GM12878 (cell line): ENCODE data around the gene MAP1A. TPM values are rescaled to one million over a fixed set of nuclear protein-coding genes. Genes with fewer than 3 reads are reported as not detected.

Experiments
- ATAC-seq: fragments of 200-7000 bp; cut with Tn5 transposase; 3 replicates; pipeline ENCODE4 v1.9.1; 2020; ENCODE audit warnings: mild to moderate bottlenecking, moderate library complexity
- BruUV-seq: library from RNA; stranded (reverse); fragments of 400-500 nt; replicated peaks from 2 replicates; lab custom pipeline; 2021; lab: Mats Ljungman, UMichigan
- CTCF ChIA-PET: fragments of 300-600 bp; sonication (Branson Sonifier 250); formaldehyde crosslinking; extraction: SDS; loops from one replicate; lab custom pipeline; 2021; ENCODE audit warnings: inconsistent platforms; lab: Yijun Ruan, JAX
- POLR2A ChIA-PET: fragments of 350-600 bp; formaldehyde crosslinking; extraction: SDS; loops from one replicate; lab custom pipeline; 2021; ENCODE audit warnings: inconsistent platforms; lab: Charles Lee
- RAD21 ChIA-PET: fragments of 300-600 bp; sonication (Branson Sonifier 250); formaldehyde crosslinking; loops from one replicate; lab custom pipeline; 2023; ENCODE audit warnings: antibody characterized with exemption; ENCODE audit not compliant: unreplicated experiment; lab: Charles Lee
- SMC1A ChIA-PET: fragments of 300-600 bp; sonication (Branson Sonifier 250); formaldehyde crosslinking; loops from one replicate; lab custom pipeline; 2023; ENCODE audit not compliant: unreplicated experiment, uncharacterized antibody; lab: Charles Lee
- DNase-seq: peaks from one replicate; pipeline ENCODE4 v3.0.0-alpha.2; 2011; ENCODE audit warnings: low read depth, low spot score
- FAIRE-seq: peaks from 3 replicates; lab custom pipeline; 2011; peaks lifted over from hg19 to GRCh38; lab: Jason Lieb, UNC
- H2AFZ ChIP-seq: 2 replicates; pipeline ENCODE4 v1.6.0; 2011; ENCODE audit warnings: low read depth, low read length, control low read depth; ENCODE audit not compliant: control insufficient read depth
- H3K27ac ChIP-seq: 2 replicates; pipeline ENCODE4 v1.5.1; 2011; ENCODE audit warnings: control low read depth; ENCODE audit not compliant: control insufficient read depth, insufficient read depth
- H3K27me3 ChIP-seq, 2 experiments: replicated peaks in 1 of 2; 2 replicates each; pipeline versions ENCODE4 v1.6.0 to v1.6.1; 2011; ENCODE audit warnings: low read length in 1 of 2; ENCODE audit not compliant: control insufficient read depth in 2 of 2, insufficient read depth in 2 of 2
- H3K36me3 ChIP-seq, 2 experiments: 2 replicates each; pipeline ENCODE4 v1.5.1; 2011; ENCODE audit warnings: low read length in 1 of 2; ENCODE audit not compliant: control insufficient read depth in 2 of 2, insufficient read depth in 2 of 2
- H3K4me1 ChIP-seq: 2 replicates; pipeline ENCODE4 v1.6.1; 2011; ENCODE audit warnings: mild to moderate bottlenecking, low read length, moderate library complexity, mixed read lengths; ENCODE audit not compliant: control insufficient read depth, insufficient read depth
- H3K4me2 ChIP-seq: 2 replicates; pipeline ENCODE4 v1.6.0; 2011; ENCODE audit warnings: control low read depth; ENCODE audit not compliant: control insufficient read depth, insufficient read depth
- H3K4me3 ChIP-seq: fragments of 200-600 bp; sonication (generic); 2 replicates; pipeline ENCODE4 v1.5.1; 2016
- H3K79me2 ChIP-seq: 2 replicates; pipeline ENCODE4 v1.6.0; 2011; ENCODE audit warnings: low read length; ENCODE audit not compliant: control insufficient read depth, insufficient read depth
- H3K9ac ChIP-seq: 2 replicates; pipeline ENCODE4 v1.8.0; 2011; ENCODE audit warnings: low read length, control low read depth, mixed read lengths; ENCODE audit not compliant: control insufficient read depth, insufficient read depth
- H3K9me3 ChIP-seq: replicated peaks from 3 replicates; pipeline ENCODE4 v1.5.1; 2011; ENCODE audit warnings: mild to moderate bottlenecking, low read length; ENCODE audit not compliant: control insufficient read depth, insufficient read depth
- H4K20me1 ChIP-seq: 2 replicates; pipeline ENCODE4 v1.6.0; 2011; ENCODE audit not compliant: control insufficient read depth, insufficient read depth
- CREB1 ChIP-seq: IDR thresholded peaks from 2 replicates; pipeline ENCODE4 v1.6.1; 2012; ENCODE audit warnings: low read depth, mild to moderate bottlenecking, inconsistent platforms
- EZH2 ChIP-seq: IDR thresholded peaks from 2 replicates; pipeline ENCODE4 v1.6.1; 2012; ENCODE audit warnings: low read depth, mild to moderate bottlenecking, control low read depth, inconsistent platforms, low read length, borderline replicate concordance; ENCODE audit not compliant: control insufficient read depth
- FOS ChIP-seq: IDR thresholded peaks from 3 replicates; pipeline ENCODE4 v1.6.1; 2011; ENCODE audit warnings: borderline replicate concordance; ENCODE audit not compliant: insufficient read length; ENCODE audit errors: extremely low read depth
- NBN ChIP-seq: fragments of 450-650 bp; IDR thresholded peaks from 2 replicates; pipeline ENCODE4 v1.6.1; 2016
- RUNX3 ChIP-seq: IDR thresholded peaks from 2 replicates; pipeline ENCODE4 v1.6.1; 2012; ENCODE audit warnings: low read length, inconsistent platforms
- TBL1XR1 ChIP-seq: IDR thresholded peaks from 2 replicates; pipeline ENCODE4 v1.6.1; 2012; ENCODE audit warnings: low read depth, low read length, improper control_type of control experiment
- YY1 ChIP-seq: IDR thresholded peaks from 2 replicates; pipeline ENCODE4 v1.6.1; 2011; ENCODE audit warnings: low read depth, mild to moderate bottlenecking, low read length
- ZBED1 ChIP-seq: IDR thresholded peaks from 2 replicates; pipeline ENCODE4 v1.6.1; 2016; ENCODE audit warnings: borderline replicate concordance
- ZNF24 ChIP-seq: fragments of 450-650 bp; IDR thresholded peaks from 2 replicates; pipeline ENCODE4 v1.6.1; 2017; ENCODE audit warnings: antibody characterized with exemption, mild to moderate bottlenecking
- WGBS: methylation state at CpG from one replicate; pipeline ENCODE4 v1.1.6; 2016; ENCODE audit warnings: low lambda C conversion rate; ENCODE audit not compliant: insufficient replicate concordance, insufficient coverage; ENCODE audit errors: missing lambda C conversion rate; 5-methylcytosine and 5-hydroxymethylcytosine counted together
- in situ Hi-C: fragments of 300-500 bp; cut with MboI; formaldehyde crosslinking; loops from 9 replicates; pipeline ENCODE4 v1.14.3; 2018; ENCODE audit warnings: mixed read lengths
- intact Hi-C: fragments of 100-400 bp; cut with micrococcal nuclease; formaldehyde crosslinking; loops from one replicate; pipeline ENCODE4 v1.14.2; 2022; ENCODE audit not compliant: unreplicated experiment
- polyA plus RNA-seq, 11 experiments: library from polyadenylated mRNA; depleted of rRNA in 4 of 11; unstranded in 6 of 11; stranded (reverse) in 5 of 11; fragments of >200 nt; fragmentation: Nextera tagmentation in 4 of 11; fragmentation: Illumina TruSeq in 1 of 11; extraction: Ambion mirVana in 4 of 11; extraction: Trizol in 1 of 11; gene quantifications; 1 replicate in 1 of 11; 2 replicates in 10 of 11; pipeline versions ENCODE4 v1.2.1 to v1.2.3, GENCODE V29; 2011 to 2016; ENCODE audit warnings: inconsistent platforms in 2 of 11, missing spikeins in 2 of 11, low read depth in 1 of 11
- total RNA-seq, 4 experiments: library from RNA; depleted of rRNA in 3 of 4; stranded (reverse); fragments of >200 nt in 3 of 4; fragmentation: Illumina TruSeq in 1 of 4; extraction: Trizol in 1 of 4; gene quantifications; 2 replicates each; pipeline versions ENCODE4 v1.2.1 to v1.2.3, GENCODE V29; 2013 to 2021
- TF ChIP-seq, protein P1 (sequence below): fragments of 450-650 bp; IDR thresholded peaks from 2 replicates; pipeline ENCODE4 v1.6.1; 2017; ENCODE audit warnings: low read depth, mild to moderate bottlenecking, moderate library complexity
- TF ChIP-seq, protein P2 (sequence below): fragments of 450-650 bp; IDR thresholded peaks from 2 replicates; pipeline ENCODE4 v1.6.1; 2016; ENCODE audit warnings: mild to moderate bottlenecking
- TF ChIP-seq, protein P3 (sequence below): IDR thresholded peaks from 2 replicates; pipeline ENCODE4 v1.6.1; 2012; ENCODE audit warnings: low read depth, low read length, improper control_type of control experiment
- TF ChIP-seq, protein P4 (sequence below): fragments of 450-650 bp; IDR thresholded peaks from 2 replicates; pipeline ENCODE4 v1.6.1; 2018; ENCODE audit warnings: mild to moderate bottlenecking, low read depth, moderate library complexity; ENCODE audit not compliant: partially characterized antibody

The MAP1A gene
- total and polyA plus RNA-seq, 10 of the 15 experiments (the other 5 are each of a cell fraction or from before 2014, with no cell fraction given): under 0.01 to 0.10 (median 0.05) TPM

DNA sequence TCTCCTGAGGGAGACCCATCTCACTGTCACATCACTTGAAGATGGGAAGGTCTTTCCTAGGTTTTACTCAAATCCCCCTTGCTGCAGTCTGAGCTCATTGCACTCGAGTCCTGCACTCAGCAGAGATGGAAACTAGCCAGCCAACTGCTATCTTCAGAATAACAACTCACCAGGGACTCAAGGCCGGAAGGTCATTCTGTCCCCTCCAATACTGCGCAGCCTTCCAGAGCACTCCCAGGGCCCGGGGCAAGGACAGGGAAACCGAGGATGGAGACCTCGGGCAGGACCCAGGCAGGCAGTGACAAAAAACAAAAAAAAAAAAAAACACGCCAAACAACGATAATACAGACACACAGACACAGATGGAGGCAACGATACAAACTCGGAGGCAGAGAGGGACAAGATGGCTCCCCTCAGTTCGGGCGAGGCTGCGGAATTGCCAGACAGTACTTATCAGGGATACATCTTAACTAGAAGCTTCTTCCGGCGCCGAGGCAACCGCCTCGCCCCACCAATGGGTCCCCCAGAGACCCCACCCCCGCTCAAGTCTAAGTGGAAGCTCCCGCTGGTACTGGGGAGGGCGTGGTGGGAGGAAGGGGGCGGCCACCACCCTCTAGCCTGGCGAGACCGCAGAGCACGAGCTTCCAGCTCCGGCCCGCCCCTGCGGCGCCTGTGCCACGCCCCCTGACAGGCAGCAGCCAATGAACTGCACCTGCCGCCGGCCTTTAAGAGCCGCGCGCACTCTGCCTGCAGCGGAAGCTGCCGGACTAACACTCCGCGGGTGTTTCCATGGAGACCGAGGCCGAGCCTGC lies 7.0 kb upstream of the MAP1A start:
- Histone ChIP-seq H3K27me3 (peaks cover 0 to 3% of the 10 kb centered on the region in 2 experiments; a peak in 2 of 4 replicates), H3K4me3 (peak overlapping the region; percentile 76), H3K4me2 (peak overlapping the region; percentile 98), H3K79me2 (no peaks in the 10 kb centered on the region), H4K20me1 (no peaks in the 10 kb centered on the region), H2AFZ (peak overlapping the region; percentile 88), H3K9me3 (no peaks in the 10 kb centered on the region), H3K27ac (peak overlapping the region; percentile 40), H3K36me3 (no peaks in the 10 kb centered on the region), H3K9ac (peak overlapping the region; percentile 60), H3K4me1 (peaks cover 6% of the 10 kb centered on the region)
- peak; percentile 99 for ATAC-seq
- in situ Hi-C loops (no loop called here), intact Hi-C loops (loop anchor here (5.0 kb wide), 1 partner anchor 68 kb away; no protein-coding TSS in a partner anchor)
- POLR2A ChIA-PET: interaction anchor here (0.8 to 1.9 kb wide), 5 partner anchors 9 to 298 kb away, joined by 3 to 14 read pairs (median 4); partner anchors contain the start of gene TP53BP1
- SMC1A ChIA-PET: interaction anchor here (0.6 to 2.3 kb wide), 11 partner anchors 9 to 255 kb away, joined by 3 to 7 read pairs (median 4); partner anchors contain the start of genes TP53BP1, TUBGCP4 and ZSCAN29
- WGBS: 1% methylated on average over 38 of the region's 41 CpGs
- DNase-seq: peak; percentile 85
- RAD21 ChIA-PET: interaction anchor here (0.6 to 2.3 kb wide), 8 partner anchors 10 to 237 kb away, joined by 3 to 18 read pairs (median 4); partner anchors contain the start of gene TP53BP1
- CTCF ChIA-PET: interaction anchor here (0.6 to 8.3 kb wide), 11 partner anchors 10 to 1110 kb away, joined by 3 to 88 read pairs (median 4); partner anchors contain the start of gene TP53BP1
- peak; percentile 87 for FAIRE-seq
- no TSS peak for BruUV-seq
- TF ChIP-seq NBN (peak; percentile 84), CREB1 (no peak), TBL1XR1 (no peak), RUNX3 (peak; percentile 80), YY1 (peak; percentile 88), ZNF24 (no peak), FOS (no peak), EZH2 (no peak), ZBED1 (no peak)
- TF ChIP-seq, protein P1, sequence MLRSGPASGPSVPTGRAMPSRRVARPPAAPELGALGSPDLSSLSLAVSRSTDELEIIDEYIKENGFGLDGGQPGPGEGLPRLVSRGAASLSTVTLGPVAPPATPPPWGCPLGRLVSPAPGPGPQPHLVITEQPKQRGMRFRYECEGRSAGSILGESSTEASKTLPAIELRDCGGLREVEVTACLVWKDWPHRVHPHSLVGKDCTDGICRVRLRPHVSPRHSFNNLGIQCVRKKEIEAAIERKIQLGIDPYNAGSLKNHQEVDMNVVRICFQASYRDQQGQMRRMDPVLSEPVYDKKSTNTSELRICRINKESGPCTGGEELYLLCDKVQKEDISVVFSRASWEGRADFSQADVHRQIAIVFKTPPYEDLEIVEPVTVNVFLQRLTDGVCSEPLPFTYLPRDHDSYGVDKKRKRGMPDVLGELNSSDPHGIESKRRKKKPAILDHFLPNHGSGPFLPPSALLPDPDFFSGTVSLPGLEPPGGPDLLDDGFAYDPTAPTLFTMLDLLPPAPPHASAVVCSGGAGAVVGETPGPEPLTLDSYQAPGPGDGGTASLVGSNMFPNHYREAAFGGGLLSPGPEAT: peak; percentile 55; the same call in 1 of the 2 replicates
- TF ChIP-seq, protein P2, sequence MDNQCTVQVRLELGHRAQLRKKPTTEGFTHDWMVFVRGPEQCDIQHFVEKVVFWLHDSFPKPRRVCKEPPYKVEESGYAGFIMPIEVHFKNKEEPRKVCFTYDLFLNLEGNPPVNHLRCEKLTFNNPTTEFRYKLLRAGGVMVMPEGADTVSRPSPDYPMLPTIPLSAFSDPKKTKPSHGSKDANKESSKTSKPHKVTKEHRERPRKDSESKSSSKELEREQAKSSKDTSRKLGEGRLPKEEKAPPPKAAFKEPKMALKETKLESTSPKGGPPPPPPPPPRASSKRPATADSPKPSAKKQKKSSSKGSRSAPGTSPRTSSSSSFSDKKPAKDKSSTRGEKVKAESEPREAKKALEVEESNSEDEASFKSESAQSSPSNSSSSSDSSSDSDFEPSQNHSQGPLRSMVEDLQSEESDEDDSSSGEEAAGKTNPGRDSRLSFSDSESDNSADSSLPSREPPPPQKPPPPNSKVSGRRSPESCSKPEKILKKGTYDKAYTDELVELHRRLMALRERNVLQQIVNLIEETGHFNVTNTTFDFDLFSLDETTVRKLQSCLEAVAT: peak; percentile 76
- TF ChIP-seq, protein P3, sequence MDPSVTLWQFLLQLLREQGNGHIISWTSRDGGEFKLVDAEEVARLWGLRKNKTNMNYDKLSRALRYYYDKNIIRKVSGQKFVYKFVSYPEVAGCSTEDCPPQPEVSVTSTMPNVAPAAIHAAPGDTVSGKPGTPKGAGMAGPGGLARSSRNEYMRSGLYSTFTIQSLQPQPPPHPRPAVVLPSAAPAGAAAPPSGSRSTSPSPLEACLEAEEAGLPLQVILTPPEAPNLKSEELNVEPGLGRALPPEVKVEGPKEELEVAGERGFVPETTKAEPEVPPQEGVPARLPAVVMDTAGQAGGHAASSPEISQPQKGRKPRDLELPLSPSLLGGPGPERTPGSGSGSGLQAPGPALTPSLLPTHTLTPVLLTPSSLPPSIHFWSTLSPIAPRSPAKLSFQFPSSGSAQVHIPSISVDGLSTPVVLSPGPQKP: no peak
- TF ChIP-seq, protein P4, sequence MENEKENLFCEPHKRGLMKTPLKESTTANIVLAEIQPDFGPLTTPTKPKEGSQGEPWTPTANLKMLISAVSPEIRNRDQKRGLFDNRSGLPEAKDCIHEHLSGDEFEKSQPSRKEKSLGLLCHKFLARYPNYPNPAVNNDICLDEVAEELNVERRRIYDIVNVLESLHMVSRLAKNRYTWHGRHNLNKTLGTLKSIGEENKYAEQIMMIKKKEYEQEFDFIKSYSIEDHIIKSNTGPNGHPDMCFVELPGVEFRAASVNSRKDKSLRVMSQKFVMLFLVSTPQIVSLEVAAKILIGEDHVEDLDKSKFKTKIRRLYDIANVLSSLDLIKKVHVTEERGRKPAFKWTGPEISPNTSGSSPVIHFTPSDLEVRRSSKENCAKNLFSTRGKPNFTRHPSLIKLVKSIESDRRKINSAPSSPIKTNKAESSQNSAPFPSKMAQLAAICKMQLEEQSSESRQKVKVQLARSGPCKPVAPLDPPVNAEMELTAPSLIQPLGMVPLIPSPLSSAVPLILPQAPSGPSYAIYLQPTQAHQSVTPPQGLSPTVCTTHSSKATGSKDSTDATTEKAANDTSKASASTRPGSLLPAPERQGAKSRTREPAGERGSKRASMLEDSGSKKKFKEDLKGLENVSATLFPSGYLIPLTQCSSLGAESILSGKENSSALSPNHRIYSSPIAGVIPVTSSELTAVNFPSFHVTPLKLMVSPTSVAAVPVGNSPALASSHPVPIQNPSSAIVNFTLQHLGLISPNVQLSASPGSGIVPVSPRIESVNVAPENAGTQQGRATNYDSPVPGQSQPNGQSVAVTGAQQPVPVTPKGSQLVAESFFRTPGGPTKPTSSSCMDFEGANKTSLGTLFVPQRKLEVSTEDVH: no peak
